ENCODE data around the gene CBLB.
"Not testable (repeated sequence)": the region's sequence is repeated elsewhere in the genome, so short reads cannot be mapped to it uniquely, and the experiment has no call there.

CBLB gene

DNA sequence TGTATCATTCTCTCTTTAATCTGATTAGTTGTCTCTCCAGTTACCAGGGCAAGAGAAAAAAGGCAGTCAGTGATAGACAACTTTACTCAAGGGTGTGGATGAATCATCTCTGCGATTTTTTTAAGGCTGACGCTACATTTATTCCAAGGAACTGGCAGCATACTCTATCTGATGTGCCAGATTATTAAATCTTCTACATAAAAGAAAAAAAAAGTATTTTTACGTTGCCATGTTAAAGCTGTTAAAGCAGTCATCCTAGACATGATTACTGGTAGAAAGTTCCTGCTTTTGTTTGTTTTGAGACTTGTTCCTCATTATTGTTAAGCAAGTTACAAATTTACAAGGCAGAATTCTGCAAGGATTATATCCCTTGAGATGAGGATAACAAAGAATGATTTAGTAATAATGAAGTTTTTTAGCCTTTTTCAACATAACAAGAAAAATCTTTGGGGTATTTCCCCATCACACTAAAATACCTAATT, 121.7 kb downstream of the CBLB start:
- Histone ChIP-seq H3K4me1 (ENCODE audit: control insufficient read depth, insufficient read depth, low read length) (peaks cover 39% of the 10 kb centered on the region), H3K9ac (ENCODE audit: low read length) (peak overlapping the region; percentile 76), H3K36me3 (ENCODE audit: control insufficient read depth, insufficient read depth, low read length, severe bottlenecking) (peaks cover 41% of the 10 kb centered on the region), H3K27me3 (replicated peaks; ENCODE audit: control insufficient read depth, insufficient read depth, low read length) (no peaks in the 10 kb centered on the region), H3K4me3 (ENCODE audit: low read length) (peak overlapping the region; percentile 61), H3K9me3 (ENCODE audit: control insufficient read depth, low read length) (no peaks in the 10 kb centered on the region)
- DNase-seq (ENCODE audit: low read depth), result peak; percentile 76

DNA sequence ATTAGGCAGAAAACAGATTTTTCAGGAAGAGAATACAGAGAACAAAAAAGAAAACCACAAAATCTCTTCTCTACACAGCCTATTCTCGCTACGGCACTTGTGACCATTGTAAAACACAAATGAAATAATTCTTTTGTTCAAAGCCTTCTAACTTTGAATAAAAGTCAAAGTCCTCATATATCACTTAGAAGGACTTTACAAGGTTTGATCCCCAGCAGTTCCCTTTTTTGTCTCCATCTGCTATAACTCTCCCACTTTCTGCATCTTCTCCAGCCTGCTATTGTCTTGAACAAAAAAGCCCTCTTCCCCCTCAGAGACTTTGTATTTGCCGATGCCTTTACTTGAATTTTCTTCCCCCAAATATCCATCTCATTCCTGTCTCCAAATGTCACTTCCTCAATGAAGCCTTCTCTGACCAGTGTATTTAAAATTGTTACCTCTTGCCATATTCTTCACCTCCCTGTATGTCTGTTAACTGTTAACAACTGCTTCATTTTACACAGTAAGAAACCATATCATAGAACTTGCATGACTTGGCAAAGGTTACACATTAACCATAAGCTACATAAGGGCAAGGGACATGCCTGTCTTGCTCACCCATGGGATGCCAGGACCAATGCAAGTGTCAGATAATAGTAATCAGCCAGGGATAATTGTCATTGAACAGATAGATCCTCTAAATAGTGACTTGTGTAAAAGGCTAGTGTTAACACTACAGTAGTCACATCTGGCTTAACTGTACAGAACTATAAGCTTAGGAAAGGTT, 122.4 kb downstream of the CBLB start:
- DNase-seq (ENCODE audit: low read depth), result no peak
- Histone ChIP-seq H3K36me3 (ENCODE audit: control insufficient read depth, insufficient read depth, low read length, severe bottlenecking) (peaks cover 46% of the 10 kb centered on the region), H3K9ac (ENCODE audit: low read length) (peak overlapping the region; percentile 76), H3K27me3 (replicated peaks; ENCODE audit: control insufficient read depth, insufficient read depth, low read length) (no peaks in the 10 kb centered on the region), H3K4me3 (ENCODE audit: low read length) (peak overlapping the region; percentile 61), H3K9me3 (ENCODE audit: control insufficient read depth, low read length) (no peaks in the 10 kb centered on the region), H3K4me1 (ENCODE audit: control insufficient read depth, insufficient read depth, low read length) (peaks cover 39% of the 10 kb centered on the region)

DNA sequence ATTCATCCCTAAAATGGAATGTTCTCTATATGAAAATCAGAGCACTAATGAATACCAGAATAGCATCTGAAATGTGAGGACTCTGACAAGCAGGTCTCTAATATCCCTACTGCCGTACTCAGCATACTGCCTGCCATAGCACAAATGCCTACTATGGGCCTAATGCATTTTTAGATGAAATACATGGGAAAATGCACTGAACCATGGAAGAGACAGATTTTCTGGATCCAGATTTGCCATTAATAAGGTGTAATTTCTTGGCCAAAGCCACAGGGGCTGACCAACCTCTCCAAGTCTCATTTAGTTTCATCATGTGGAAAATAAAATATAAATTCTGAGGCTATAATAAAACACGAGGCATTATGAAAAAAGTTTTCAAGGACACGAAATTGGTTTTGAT, 123.8 kb downstream of the CBLB start:
- no peaks in the 10 kb centered on the region for H3K9me3 ChIP-seq (ENCODE audit: control insufficient read depth, low read length)
- no peak overlapping the region for H3K4me3 ChIP-seq (ENCODE audit: low read length)
- H3K4me1 ChIP-seq (ENCODE audit: control insufficient read depth, insufficient read depth, low read length), result peaks cover 39% of the 10 kb centered on the region
- peaks cover 40% of the 10 kb centered on the region for H3K36me3 ChIP-seq (ENCODE audit: control insufficient read depth, insufficient read depth, low read length, severe bottlenecking)
- no peak overlapping the region for H3K9ac ChIP-seq (ENCODE audit: low read length)
- no peaks in the 10 kb centered on the region for H3K27me3 ChIP-seq (replicated peaks; ENCODE audit: control insufficient read depth, insufficient read depth, low read length)
- DNase-seq (ENCODE audit: low read depth), result no peak

DNA sequence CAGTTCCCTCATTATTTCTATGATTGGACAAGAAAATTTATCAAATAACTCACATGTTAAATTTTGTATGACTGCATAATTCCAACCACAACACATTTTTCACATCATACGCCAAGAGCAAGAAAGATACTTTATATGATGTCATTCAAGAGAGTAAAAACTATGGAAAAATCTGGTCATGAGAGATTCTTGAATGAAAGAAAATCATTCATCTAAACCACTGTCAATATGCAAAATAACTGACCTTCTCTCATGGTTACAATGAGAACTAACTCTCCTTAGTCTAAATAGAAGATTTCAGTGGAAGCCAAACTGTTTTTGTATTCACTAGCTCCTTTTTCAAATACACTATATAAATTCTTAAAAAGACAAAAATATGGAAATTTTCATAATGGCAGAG, 124.6 kb downstream of the CBLB start:
- Histone ChIP-seq H3K27me3 (replicated peaks; ENCODE audit: control insufficient read depth, insufficient read depth, low read length) (no peaks in the 10 kb centered on the region), H3K4me1 (ENCODE audit: control insufficient read depth, insufficient read depth, low read length) (peaks cover 39% of the 10 kb centered on the region), H3K36me3 (ENCODE audit: control insufficient read depth, insufficient read depth, low read length, severe bottlenecking) (peaks cover 46% of the 10 kb centered on the region), H3K9me3 (ENCODE audit: control insufficient read depth, low read length) (no peaks in the 10 kb centered on the region), H3K4me3 (ENCODE audit: low read length) (no peak overlapping the region), H3K9ac (ENCODE audit: low read length) (no peak overlapping the region)
- DNase-seq (ENCODE audit: low read depth), result no peak

DNA sequence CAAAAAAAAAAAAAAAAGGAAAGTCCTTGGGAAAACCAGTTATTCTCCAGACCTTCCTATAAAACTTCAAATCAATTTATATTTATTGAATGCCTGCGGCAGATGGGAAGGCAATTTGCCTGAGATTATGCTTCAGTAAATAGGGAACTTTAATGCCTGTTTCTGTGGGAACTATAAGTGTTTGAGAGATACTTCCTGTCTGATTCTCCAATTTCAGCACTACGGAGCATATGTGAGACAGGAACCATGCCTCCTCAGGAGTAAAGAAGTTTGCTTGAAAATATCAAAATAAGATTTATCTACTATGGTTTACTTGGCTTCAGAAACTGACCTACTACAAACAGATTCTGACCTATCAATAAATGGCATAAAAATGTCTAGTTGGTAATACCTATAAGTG, 135.5 kb downstream of the CBLB start:
- no peaks in the 10 kb centered on the region for H3K27me3 ChIP-seq (replicated peaks; ENCODE audit: control insufficient read depth, insufficient read depth, low read length)
- H3K36me3 ChIP-seq (ENCODE audit: control insufficient read depth, insufficient read depth, low read length, severe bottlenecking), result peaks cover 64% of the 10 kb centered on the region
- H3K9me3 ChIP-seq (ENCODE audit: control insufficient read depth, low read length), result no peaks in the 10 kb centered on the region
- no peak overlapping the region for H3K4me3 ChIP-seq (ENCODE audit: low read length)
- H3K4me1 ChIP-seq (ENCODE audit: control insufficient read depth, insufficient read depth, low read length), result peaks cover 39% of the 10 kb centered on the region
- no peak for DNase-seq (ENCODE audit: low read depth)
- H3K9ac ChIP-seq (ENCODE audit: low read length), result no peak overlapping the region

DNA sequence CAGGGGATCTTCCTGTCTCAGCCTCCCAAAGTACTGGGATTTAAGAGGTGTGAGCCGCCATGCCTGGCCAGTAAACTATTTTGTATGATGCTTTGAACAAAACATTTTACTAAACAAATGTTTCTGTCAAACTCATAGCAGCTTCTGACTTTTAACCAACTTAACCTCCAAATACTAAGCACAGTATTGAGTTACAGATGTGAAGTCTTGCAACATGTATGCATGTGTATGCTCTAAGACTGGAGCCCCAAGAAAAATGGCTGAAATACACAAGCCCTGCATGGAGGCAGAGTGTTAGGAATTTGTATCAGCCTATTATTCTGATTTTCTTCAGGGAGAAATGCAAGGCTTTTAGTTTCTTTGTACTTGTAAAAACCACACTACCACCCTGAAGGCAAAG, 137.1 kb downstream of the CBLB start:
- no peak overlapping the region for H3K9ac ChIP-seq (ENCODE audit: low read length)
- H3K4me3 ChIP-seq (ENCODE audit: low read length), result no peak overlapping the region
- H3K27me3 ChIP-seq (replicated peaks; ENCODE audit: control insufficient read depth, insufficient read depth, low read length), result no peaks in the 10 kb centered on the region
- no peaks in the 10 kb centered on the region for H3K9me3 ChIP-seq (ENCODE audit: control insufficient read depth, low read length)
- DNase-seq (ENCODE audit: low read depth), result peak; percentile 47
- peaks cover 40% of the 10 kb centered on the region for H3K4me1 ChIP-seq (ENCODE audit: control insufficient read depth, insufficient read depth, low read length)
- H3K36me3 ChIP-seq (ENCODE audit: control insufficient read depth, insufficient read depth, low read length, severe bottlenecking), result peaks cover 71% of the 10 kb centered on the region

DNA sequence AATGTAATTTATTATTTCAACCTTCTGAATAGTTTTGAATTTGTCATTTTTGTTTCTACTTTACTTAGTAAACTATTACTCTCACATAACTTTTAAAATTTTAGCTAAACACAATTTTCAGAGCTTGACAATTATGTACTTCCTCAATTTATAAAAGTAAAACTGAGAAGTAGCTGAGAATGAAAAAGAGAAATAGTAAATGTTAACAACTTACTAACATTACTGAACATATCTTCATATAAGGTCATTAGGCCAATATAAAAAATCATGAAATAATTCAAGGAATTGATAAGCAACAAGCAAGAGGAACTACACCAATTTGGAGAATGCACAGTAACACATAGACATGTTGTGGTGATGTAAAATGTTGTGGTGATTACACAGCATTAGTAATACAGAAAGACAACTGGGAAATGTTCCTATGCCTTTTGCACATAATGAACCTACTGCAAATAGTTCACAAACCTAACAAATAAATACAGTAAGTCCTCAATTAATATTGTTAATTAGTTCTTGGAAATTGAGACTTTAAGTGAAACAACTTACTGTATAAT, 137.9 kb downstream of the CBLB start:
- H3K9me3 ChIP-seq (ENCODE audit: control insufficient read depth, low read length), result no peaks in the 10 kb centered on the region
- peaks cover 40% of the 10 kb centered on the region for H3K4me1 ChIP-seq (ENCODE audit: control insufficient read depth, insufficient read depth, low read length)
- H3K27me3 ChIP-seq (replicated peaks; ENCODE audit: control insufficient read depth, insufficient read depth, low read length), result no peaks in the 10 kb centered on the region
- H3K9ac ChIP-seq (ENCODE audit: low read length), result peak overlapping the region; percentile 38
- H3K36me3 ChIP-seq (ENCODE audit: control insufficient read depth, insufficient read depth, low read length, severe bottlenecking), result peaks cover 70% of the 10 kb centered on the region
- no peak for DNase-seq (ENCODE audit: low read depth)
- no peak overlapping the region for H3K4me3 ChIP-seq (ENCODE audit: low read length)

DNA sequence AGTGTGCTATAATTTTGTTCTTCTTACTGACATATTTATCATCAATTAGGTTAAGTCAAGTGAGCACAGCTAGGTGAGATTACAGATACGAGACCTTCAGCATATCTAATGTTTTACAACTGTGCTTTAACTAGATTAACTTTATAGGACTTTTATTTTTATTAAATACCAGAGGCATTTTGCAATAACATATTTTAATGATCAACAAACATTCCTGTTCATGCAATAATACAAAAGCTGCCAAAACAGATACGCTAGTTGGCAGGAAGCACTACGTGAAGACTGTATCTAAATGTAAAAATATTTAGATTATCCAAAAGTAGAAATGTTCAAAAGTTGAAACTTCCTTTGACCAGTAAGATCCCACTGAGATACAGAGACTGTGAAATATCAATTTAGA, 139.1 kb downstream of the CBLB start:
- no peaks in the 10 kb centered on the region for H3K9me3 ChIP-seq (ENCODE audit: control insufficient read depth, low read length)
- H3K27me3 ChIP-seq (replicated peaks; ENCODE audit: control insufficient read depth, insufficient read depth, low read length), result no peaks in the 10 kb centered on the region
- peak; percentile 60 for DNase-seq (ENCODE audit: low read depth)
- H3K9ac ChIP-seq (ENCODE audit: low read length), result peak overlapping the region; percentile 38
- peak overlapping the region; percentile 56 for H3K4me3 ChIP-seq (ENCODE audit: low read length)
- H3K4me1 ChIP-seq (ENCODE audit: control insufficient read depth, insufficient read depth, low read length), result peaks cover 40% of the 10 kb centered on the region
- peaks cover 61% of the 10 kb centered on the region for H3K36me3 ChIP-seq (ENCODE audit: control insufficient read depth, insufficient read depth, low read length, severe bottlenecking)

DNA sequence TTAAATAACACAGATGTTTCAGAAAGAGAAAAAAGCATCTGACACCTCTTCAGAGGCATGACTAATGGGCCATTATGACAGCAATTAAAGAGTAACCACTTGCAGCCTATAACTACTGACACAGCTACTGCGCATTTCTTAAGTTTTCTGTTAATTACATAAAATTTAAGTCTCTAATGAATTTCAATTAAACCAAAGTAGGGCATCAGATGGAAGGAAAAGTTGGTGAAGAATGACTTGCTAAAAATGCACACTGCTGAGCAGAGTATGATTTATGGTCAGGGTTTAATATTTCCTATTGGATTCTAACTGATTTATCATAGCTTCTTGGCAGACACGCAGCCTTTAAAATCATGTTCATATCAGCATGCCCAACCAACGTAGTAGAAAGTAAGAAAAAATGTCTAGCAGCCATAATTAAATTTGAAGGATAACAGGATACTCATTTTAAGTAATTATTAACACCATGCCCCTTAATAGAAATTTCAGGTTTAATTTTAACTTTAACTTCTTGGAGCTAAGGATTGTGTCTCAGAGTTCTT, 140.0 kb downstream of the CBLB start:
- H3K4me1 ChIP-seq (ENCODE audit: control insufficient read depth, insufficient read depth, low read length), result peaks cover 40% of the 10 kb centered on the region
- H3K4me3 ChIP-seq (ENCODE audit: low read length), result no peak overlapping the region
- DNase-seq (ENCODE audit: low read depth), result no peak
- no peaks in the 10 kb centered on the region for H3K9me3 ChIP-seq (ENCODE audit: control insufficient read depth, low read length)
- peak overlapping the region; percentile 19 for H3K9ac ChIP-seq (ENCODE audit: low read length)
- H3K27me3 ChIP-seq (replicated peaks; ENCODE audit: control insufficient read depth, insufficient read depth, low read length), result no peaks in the 10 kb centered on the region
- peaks cover 62% of the 10 kb centered on the region for H3K36me3 ChIP-seq (ENCODE audit: control insufficient read depth, insufficient read depth, low read length, severe bottlenecking)

DNA sequence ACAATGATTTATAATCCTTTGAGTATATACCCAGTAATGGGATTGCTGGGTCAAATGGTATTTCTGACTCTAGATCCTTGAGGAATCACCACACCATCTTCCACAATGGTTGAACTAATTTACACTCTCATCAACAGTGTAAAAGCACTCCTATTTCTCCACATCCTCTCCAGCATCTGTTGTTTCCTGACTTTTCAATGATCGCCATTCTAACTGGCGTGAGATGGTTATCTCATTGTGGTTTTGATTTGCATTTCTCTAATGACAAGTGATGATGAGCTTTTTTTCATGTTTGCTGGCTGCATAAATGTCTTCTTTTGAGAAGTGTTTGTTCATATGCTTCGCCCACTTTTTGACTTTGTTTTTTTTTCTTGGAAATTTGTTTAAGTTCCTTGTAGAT, 141.8 kb downstream of the CBLB start:
- not testable (repeated sequence) for H3K4me3 ChIP-seq (ENCODE audit: low read length); H3K9ac ChIP-seq (ENCODE audit: low read length); H3K9me3 ChIP-seq (ENCODE audit: control insufficient read depth, low read length); H3K27me3 ChIP-seq (replicated peaks; ENCODE audit: control insufficient read depth, insufficient read depth, low read length); DNase-seq (ENCODE audit: low read depth)
- peaks cover 51% of the 10 kb centered on the region for H3K36me3 ChIP-seq (ENCODE audit: control insufficient read depth, insufficient read depth, low read length, severe bottlenecking)
- H3K4me1 ChIP-seq (ENCODE audit: control insufficient read depth, insufficient read depth, low read length), result peaks cover 38% of the 10 kb centered on the region

DNA sequence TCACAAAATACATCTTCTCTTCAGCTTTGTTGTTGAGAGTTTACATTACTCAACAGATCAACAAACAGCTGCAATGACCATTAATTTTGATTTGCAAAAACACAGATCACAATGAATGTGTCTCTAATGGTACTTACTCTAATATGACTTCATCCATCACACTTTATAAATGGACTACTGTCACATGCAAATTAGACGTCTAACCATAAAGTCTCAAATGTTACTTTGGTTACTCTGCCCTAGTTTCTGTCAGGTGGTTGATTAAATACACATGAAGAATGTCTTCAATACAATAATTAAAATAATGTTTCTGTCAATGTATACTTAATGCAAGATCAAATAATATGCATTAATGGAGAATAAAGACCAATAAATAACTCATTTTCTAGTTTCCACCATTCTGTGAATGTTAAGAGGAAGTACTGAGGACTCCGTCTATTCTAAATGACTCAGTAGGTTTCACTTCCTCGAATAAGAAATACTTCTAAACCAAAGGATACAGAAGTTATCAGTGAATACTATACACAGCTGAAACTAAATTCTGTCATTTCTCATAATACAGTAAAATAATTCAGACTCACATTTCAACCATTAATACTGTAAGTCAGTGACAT, 145.8 kb downstream of the CBLB start:
- no peak overlapping the region for H3K4me3 ChIP-seq (ENCODE audit: low read length)
- H3K9me3 ChIP-seq (ENCODE audit: control insufficient read depth, low read length), result no peaks in the 10 kb centered on the region
- no peak for DNase-seq (ENCODE audit: low read depth)
- peaks cover 54% of the 10 kb centered on the region for H3K36me3 ChIP-seq (ENCODE audit: control insufficient read depth, insufficient read depth, low read length, severe bottlenecking)
- H3K9ac ChIP-seq (ENCODE audit: low read length), result no peak overlapping the region
- H3K4me1 ChIP-seq (ENCODE audit: control insufficient read depth, insufficient read depth, low read length), result peaks cover 7% of the 10 kb centered on the region
- no peaks in the 10 kb centered on the region for H3K27me3 ChIP-seq (replicated peaks; ENCODE audit: control insufficient read depth, insufficient read depth, low read length)

All from adipocyte (in vitro differentiated cells).